NCI-H82 (cell line): ENCODE data around the gene S100A13.
"Not testable (repeated sequence)": the region's sequence is repeated elsewhere in the genome, so short reads cannot be mapped to it uniquely, and the experiment has no call there.

Experiments used
- DNase-seq: peaks from one replicate; lab custom pipeline; 2025; lab: John Stamatoyannopoulos, UW

S100A13 gene

DNA sequence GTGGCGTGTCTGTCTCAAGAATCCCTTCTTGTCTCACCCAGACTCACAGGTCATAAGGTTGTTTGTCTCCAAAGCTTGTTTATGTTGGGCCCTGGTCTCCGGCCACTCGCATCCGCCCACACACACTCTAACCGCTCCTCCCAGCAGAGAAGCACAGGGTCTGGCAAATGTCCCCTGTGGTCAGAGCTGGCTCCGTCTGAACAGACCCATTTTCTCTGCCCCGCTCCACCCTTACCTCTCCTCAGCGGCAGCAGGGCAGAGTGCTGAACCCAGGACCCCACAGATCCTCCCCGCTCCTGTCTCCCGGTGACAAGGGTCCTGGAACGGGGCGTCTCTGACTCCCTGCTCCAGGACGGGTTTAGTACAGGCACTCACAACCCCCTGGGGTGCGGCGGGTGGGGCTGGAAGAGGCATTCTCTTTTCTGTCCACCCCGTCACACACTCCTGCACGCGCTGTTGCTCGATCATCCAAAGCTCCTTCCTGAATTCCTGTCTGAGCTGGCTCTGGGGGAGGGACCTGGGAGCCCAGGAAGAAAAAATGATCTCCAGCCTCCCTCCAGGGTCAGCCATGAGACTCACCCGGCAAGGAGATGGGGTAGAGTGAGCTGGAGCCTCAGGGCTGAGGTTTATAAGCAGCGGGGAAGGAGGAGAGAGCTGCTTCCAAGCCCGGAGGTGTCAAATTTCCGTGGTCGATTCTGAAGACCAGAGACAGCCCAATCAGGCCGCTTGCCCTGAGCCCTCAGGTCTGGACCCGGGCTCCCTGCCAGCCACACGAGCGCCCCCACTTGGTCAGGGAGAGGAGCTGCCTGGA, at the start of gene S100A13:
Gene S100A13 (minus strand): TSS at position 602 of the 811 bp plus-strand sequence. CDS start 1,033 bp downstream, outside the sequence.
- peak; percentile 95 for DNase-seq

DNA sequence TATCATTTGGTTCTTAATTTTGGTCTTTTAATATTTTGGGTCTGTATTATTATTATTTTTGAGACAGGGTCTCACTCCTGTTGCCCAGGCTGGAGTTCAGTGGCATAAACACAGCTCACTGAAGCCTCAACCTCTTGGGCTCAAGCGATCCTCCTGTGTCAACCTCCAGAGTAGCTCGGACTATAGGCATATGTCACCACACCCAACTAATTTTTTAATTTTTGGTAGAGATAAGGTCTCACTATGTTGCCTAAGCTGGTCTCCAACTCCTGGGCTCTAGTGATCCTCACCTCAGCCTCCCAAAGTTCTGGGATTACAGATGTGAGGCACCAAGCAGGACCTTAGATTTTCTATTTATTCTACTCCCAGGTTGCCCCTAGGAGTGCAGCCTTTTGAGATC, 46.2 kb upstream of the S100A13 start:
- no peak for DNase-seq

DNA sequence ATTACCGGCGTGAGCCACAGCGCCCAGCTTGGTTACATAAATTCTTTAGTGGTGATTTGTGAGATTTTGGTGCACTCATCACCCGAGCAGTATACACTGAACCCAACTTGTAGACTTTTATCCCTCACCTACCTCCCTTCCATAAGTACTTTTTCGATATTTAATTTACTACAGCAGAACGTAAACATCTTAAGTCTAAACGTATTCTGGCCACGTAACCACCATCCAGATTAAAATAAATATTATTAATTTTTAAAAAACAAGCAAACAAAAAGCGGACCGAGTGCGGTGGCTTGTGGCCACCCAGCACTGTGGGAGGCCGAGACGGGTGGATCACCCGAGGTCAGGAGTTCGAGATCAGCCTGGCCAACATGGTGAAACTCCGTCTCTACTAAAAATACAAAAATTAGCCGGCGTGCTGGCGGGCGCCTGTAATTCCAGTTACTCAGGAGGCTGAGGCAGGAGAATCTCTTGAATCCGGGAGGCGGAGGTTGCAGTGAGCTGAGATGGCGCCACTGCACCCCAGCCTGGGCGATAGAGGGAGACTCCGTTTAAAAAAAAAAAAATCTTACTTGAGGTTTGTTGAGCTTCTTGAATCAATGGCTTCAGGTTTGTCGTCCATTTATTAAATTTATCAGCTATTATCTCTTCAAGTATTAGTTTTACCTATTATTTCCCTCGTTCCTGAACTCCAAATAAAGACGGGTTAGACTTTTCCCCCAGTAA, 44.5 kb upstream of the S100A13 start:
- DNase-seq: peak; percentile 75

DNA sequence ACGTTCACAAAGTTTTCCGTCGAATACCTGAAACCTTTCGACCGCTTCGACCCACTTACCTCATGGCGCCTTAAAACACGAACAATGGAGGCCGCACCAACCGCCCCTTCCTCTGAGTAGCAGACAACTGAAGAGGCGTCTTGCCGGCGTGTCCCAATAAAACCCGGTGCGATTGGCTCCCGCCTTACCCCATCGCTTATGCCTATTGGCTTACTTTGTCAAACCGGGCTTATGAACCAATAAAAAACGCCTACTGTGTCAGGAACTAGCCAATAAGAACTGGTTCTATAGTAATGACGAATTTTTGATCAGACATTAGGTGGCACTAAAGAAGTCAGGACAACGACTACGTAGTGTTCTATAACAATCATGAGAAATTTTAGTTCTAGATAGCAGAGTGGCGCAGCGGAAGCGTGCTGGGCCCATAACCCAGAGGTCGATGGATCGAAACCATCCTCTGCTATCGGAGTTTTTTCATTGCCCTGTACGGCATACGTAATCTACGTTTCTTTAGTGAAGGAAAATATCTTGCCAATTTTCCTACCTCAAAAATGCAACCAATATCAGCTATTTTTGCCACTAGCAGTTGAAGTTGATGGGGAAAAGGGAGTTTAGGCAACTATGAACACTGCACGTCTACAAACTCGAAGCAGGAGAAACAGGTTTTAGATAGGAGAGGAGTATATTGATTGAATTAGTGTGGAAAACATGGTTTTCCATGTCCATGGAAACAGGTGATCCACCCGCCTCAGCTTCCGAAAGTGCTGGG, 43.7 kb upstream of the S100A13 start, which contains the start of gene ILF2:
Gene ILF2 (minus strand): TSS at position 135 of the 769 bp plus-strand sequence. CDS start 71 bp downstream, at position 64.
- DNase-seq: peak; percentile 100

DNA sequence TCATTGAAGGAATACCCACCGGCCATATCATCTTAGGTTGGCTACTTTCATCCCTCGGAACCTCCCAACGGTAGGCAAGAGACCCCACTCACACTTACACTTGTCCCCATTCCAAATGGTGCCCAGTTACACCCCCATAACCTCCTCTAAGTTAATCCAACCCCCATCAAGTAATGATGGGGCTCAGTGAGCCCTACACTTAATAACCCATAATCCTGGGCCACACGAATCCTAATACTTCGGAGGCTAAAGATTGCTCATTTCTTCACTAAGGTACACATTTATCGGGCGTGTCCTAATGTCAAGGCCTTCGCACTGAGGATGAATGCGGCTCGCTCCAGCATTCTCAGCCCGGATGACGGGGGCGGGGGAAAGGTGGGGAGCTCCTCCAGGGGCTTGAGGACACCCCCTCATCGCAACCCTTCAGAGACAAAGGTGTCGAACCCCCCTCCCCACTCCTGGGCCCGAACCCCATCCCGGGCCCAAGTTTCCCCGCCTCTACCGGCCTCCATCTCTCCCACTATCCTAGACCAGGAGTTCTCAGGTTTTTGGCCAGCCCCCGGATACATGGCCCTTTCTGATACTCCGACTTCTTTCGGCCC, 43.1 kb upstream of the S100A13 start:
- DNase-seq: peak; percentile 48

DNA sequence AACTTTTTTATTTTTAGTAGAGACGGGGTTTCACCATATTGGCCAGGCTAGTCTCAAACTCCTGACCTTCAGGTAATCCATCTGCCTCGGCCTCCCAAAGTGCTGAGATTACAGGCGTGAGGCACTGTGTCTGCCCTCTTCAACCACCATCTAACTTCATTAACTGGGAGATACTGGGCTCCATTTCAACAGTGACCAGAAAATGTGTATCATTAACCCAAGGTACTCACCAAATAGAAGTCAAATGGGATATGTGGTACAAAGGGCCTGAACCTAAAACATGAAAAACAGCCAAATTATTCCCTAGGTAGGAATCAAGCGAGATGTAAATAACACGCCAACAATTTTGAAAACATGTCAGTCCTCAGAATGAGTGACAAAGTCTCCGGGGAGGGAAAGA, 42.3 kb upstream of the S100A13 start:
- no peak for DNase-seq

DNA sequence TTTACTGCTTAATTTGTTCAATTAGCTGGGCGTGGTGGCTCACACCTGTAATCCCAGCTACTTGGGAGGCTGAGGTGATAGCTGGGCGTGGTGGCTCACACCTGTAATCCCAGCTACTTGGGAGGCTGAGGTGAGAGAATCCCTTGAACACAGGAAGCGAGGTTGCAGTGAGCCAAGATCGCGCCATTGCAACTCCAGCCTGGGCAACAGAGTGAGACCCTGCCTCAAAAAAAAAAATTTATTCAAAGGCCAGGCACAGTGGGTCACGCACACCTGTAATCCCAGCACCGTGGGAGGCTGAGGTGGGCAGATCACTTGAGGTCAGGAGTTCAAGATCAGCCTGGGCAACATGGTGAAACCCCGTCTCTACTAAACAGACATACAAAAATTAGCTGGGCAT, 41.4 kb upstream of the S100A13 start:
- DNase-seq: not testable (repeated sequence)

DNA sequence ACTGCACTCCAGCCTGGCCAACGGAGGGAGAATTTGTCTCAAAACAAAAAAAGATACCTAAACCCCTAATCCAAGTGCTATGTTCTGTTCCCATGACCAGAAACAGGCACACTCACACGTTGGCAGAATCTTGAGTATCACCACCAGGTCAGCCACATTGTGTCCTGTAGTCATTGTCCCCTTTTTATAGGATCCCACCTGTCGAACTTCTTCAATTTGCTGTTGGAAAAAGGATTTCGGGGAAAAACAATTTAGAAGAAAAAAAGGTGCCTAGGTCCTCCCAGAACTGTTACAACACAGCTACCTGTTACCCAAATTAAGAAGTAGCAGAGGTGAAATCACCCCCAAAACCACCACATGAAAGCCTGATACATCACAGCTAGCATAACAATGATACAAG, 40.1 kb upstream of the S100A13 start:
- no peak for DNase-seq

DNA sequence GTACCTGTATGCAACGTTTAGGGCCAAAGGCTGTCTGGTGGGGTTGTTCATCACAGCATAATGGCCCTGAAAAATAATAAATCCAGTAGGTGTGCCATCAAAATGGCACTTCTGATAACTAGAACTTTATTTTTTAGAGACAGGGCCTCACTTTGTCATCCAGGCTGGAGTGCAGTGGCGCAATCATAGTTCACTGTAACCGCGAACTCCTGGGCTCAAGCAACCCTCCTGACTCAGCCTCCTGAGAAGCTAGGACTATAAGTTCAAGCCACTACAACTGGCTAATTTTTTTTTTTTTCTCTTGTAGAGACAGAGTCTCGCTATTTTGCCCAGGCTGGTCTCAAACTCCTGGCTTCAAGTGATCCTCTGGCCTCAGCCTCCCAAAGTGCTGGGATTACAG, 35.9 kb upstream of the S100A13 start:
- no peak for DNase-seq

DNA sequence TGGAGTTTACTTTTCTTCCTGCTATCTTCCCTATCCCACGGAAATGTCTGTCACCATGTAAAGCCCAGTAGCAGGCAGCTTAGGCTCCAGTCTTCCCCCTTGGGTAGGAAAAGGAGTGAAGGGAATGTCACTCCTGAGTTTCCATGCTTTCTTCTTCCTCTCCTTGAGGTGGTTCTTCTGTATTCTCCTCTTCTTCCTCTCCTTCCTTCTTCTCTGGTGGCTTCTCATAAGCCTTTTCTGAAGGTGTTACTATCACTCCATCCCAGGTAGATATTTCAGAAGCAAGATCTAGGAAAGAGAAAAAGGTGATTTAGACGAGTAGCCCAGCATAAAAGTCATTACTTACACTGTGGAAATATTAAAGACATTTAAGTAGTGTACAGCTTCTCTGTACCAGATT, 35.0 kb upstream of the S100A13 start:
- no peak for DNase-seq

DNA sequence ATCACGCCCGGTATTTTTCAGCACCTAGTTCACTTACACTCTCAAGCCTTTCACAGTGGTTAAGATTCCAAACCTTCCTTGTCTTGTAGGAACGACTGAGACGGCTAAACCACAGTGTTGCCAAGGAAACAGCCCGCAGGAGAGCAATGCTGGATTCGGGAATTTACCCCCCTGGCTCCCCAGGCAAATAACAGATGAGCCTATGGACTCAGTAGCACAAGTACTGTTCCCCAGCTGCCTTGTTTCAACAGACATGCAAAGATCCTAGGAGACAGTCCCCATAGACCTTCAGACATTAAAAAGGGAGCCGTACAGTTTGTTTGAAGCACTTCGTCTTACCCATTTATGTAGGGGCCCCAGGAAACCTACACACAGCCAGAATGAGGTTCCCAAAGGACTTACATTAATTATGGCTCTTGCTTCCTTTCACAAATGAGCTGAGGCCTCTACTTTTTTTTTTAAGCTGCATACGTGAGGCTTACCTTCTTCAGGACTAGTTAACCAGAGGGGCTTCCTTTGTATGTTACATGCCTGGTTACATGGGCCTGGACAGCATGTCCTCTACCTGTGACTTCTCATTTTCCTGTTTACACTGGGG, 33.9 kb upstream of the S100A13 start:
- peak; percentile 37 for DNase-seq

DNA sequence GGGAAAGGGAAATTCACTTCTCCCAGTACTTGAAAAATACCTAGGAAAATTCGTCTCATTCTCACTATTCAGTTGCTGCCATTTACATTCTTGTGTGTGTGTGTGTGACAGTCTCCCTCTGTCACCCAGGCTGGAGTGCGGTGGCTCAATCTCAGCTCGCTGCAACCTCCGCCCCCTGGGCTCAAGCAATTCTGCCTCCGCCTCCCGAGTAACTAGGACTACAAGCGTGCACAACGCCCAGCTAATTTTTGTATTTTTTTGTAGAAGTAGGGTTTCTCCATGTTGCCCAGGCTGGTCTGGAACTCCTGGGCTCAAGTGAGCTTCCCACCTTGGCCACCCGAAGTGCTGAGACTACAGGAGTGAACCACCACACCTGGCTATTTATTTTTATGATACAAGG, 32.4 kb upstream of the S100A13 start:
- DNase-seq: no peak

DNA sequence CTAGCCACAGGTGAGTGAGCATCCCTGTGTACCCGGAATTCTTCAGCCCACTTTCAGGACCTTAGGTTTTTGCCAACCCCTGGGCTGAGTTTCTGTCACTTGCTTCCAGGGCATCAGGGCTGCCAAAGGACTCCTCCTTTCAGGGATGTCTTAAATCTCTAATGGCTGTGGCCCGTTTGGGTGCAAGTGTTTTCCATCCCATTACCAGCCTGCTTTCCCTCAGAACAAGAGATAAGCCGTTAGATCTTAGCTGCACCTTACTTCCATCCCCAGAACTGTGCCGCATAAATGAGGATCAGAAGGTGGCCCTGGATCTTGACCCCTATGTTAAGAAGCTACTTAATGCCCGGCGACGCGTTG, 31.9 kb upstream of the S100A13 start:
- DNase-seq: peak; percentile 45

DNA sequence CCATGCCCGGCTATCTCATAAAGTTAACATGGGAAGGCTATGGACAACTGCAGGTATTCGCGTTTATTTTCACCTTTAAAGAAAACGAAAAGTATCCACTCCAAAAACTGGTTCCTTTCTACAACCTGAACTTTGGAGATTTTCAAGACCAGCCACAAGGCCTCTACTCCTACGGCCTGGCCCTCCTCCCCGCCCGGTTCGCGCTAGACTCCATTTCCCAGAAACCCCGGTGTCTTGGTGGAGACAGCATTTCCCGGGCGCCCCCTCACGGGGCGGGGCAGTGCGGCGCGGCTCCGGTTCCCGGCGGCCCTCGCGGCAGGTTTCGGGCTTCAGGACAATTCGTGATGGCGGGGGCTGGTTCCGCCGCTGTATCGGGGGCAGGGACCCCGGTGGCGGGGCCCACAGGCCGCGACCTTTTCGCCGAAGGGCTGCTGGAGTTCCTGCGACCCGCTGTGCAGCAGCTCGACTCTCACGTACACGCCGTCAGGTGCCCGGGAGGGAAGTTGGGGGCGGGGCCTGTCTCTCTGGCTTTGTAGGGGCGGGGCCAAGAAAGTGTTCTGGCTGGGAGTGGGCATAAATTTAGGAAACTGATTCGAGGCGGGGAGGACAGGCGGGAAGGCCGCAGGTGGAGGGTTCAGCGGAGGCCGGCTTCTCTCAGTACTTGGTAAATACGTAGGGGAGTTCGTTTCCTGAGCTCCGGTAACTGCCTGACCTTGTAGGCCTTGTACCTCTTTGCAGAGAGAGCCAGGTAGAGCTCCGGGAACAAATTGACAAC, 31.3 kb upstream of the S100A13 start, which contains the start of gene SNAPIN:
Gene SNAPIN (plus strand): TSS at position 304 of the 775 bp plus-strand sequence. CDS start 41 bp downstream, at position 345.
- peak; percentile 95 for DNase-seq

DNA sequence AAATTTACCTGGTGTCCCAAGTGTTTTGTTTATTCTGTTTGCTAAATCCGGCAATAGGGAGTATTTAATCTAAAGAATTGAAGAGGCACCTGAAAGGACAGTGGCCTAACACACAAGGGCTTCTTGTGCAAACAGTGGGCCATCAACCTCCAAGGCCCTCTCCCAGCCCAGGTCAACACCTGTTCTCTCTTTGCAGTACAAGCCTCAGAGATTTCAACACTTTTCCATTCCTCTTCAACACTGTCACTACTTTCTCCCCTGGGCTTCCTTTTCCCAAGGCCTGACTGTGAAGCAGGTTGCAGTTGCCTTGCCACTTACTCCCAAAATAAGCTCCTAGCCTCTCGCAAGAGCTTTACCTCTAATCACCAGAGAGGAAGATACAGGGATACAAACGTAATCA, 28.0 kb upstream of the S100A13 start:
- no peak for DNase-seq

DNA sequence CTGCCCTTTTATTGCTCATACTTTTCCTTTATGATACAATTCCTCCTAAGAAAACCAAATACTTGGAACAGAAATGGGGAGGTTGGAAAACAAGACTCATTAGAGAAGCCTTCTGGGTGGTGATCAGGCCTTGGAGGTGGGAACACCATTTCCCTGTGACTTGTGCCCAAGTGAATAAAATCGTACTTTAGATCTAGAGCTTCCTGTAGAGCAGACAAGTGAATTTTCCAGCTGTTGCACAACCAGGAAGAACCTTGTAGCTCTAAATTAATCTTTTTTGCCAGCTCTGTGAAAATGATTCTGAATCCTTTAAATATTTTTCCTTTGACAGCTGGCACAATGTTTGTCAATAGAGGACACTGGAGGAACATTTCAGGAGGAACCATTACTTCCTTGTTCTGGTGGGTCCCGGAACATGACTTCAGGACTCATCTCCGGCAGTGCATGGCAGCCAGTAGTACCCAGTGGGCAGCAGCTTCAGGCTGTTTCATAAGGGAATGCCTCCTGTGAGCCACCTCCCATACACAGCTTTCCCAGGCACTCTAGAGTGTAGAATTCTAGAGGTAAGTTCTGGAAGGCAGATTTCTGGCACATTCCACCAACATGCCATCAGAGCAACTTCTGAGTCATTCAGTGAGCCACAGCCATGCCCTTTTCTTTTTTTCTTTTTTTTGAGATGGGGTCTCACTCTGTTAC, 25.6 kb upstream of the S100A13 start:
- no peak for DNase-seq

DNA sequence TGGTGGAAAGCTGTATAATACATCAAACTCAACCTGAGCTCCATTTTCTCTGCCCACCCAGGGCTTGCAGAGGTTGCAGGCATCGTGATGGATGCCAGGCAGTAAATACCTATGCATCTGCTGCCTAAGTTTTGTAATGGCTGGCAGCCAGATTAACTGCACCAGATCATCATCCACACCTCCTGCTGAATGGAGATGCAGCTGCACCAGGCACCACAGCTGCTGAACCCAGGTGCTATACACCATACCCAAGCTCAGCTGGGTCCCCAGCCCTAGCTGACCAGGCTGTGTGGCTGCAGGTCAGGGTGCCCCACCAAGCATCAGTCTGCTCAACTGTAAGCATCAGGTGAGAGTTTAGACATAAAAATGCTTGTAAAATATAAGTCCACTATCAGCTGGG, 24.5 kb upstream of the S100A13 start:
- no peak for DNase-seq

DNA sequence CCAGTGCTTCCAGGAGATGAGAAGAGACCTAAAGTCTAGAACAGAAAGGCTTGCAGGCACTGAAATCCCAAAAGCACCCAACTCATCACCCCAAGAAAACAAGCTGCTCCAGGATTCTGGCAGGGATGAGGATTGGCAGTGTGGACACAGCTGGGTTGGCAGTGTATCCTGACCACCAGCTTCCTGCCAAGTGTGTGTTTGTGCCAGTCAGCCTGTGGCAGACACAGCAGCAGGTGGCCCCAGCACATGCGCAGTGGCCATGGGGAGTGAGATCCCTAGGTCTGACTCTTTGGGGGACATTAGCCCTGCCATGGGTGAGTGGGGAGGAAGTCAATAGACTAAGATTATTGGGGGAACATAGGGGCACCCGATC, 22.5 kb upstream of the S100A13 start:
- no peak for DNase-seq

DNA sequence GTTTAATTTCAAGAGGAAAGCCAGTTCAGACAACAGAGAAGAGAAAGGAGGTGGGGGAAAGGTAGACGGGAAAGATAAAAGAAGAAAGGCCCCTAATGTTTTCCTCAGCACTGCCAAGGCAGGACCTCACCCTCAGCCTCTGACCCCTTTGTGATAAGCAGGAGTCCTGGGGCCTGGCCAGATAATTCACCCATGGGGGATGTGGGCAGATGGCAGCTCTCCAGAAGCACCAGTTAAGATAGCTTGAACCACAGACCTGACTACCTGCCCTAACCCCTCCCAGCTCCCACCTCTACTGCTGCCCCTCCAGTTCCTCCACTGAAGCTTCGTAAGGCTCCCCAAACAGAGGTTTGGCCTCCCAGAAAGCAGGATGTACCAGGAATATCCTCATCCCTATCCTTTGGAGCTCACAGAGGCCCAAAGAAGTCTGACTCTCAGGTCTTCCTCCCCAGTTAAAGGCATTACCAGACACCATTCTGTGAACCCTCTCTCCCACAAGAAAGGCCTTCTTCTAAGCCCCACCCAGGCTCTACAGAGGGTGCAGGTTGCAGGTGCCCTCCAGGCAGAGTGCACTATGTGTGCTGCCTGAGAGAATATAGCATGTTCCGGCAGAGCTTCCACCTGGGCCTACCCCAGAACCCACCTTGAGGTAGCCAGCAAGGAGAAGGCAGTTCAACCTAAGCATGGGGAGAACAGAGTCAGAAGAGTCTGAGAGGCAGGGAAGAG, 22.0 kb upstream of the S100A13 start:
- no peak for DNase-seq
